Measurements from ENCODE around the gene SPATA3.

The SPATA3 gene

GRCh38 chr2:231038483-231039293 is 42.8 kb downstream of the SPATA3 start:
- Mint-ChIP-seq H3K27me3 (peaks cover 59% of the 10 kb centered on the region), H3K4me1 (peaks cover 23% of the 10 kb centered on the region), H3K36me3 (no peaks in the 10 kb centered on the region), H3K4me3 (peak overlapping the region; percentile 64), H3K27ac (no peak overlapping the region), H3K9me3 (no peaks in the 10 kb centered on the region)
- ATAC-seq: no peak

GRCh38 chr2:231039294-231039664 is 43.4 kb downstream of the SPATA3 start:
- Mint-ChIP-seq H3K36me3 (no peaks in the 10 kb centered on the region), H3K9me3 (no peaks in the 10 kb centered on the region), H3K4me1 (peaks cover 17% of the 10 kb centered on the region), H3K27me3 (peaks cover 59% of the 10 kb centered on the region), H3K4me3 (no peak overlapping the region), H3K27ac (no peak overlapping the region)
- no peak for ATAC-seq

- H3K4me3 Mint-ChIP-seq: no peak overlapping the region
- no peaks in the 10 kb centered on the region for H3K9me3 Mint-ChIP-seq
- no peaks in the 10 kb centered on the region for H3K36me3 Mint-ChIP-seq
- peaks cover 11% of the 10 kb centered on the region for H3K4me1 Mint-ChIP-seq
- H3K27me3 Mint-ChIP-seq: peaks cover 59% of the 10 kb centered on the region
- ATAC-seq: no peak
- H3K27ac Mint-ChIP-seq: no peak overlapping the region
These were observed 44.0 kb downstream of the SPATA3 start for GRCh38 chr2:231039821-231040364.

GRCh38 chr2:231041061-231041689 is 45.3 kb downstream of the SPATA3 start:
- H3K27ac Mint-ChIP-seq: no peak overlapping the region
- ATAC-seq: no peak

GRCh38 chr2:231043796-231044195 is 47.9 kb downstream of the SPATA3 start:
- H3K36me3 Mint-ChIP-seq: no peaks in the 10 kb centered on the region
- no peaks in the 10 kb centered on the region for H3K4me1 Mint-ChIP-seq
- ATAC-seq: no peak
- H3K9me3 Mint-ChIP-seq: no peaks in the 10 kb centered on the region
- H3K27me3 Mint-ChIP-seq: peaks cover 34% of the 10 kb centered on the region
- no peak overlapping the region for H3K27ac Mint-ChIP-seq
- no peak overlapping the region for H3K4me3 Mint-ChIP-seq

More at GRCh38 chr2:231041061-231041689, 45.3 kb downstream of the SPATA3 start:
- Mint-ChIP-seq H3K4me1 (peaks cover 8% of the 10 kb centered on the region), H3K9me3 (no peaks in the 10 kb centered on the region), H3K27me3 (peaks cover 54% of the 10 kb centered on the region), H3K36me3 (no peaks in the 10 kb centered on the region), H3K4me3 (no peak overlapping the region)

- ATAC-seq: no peak
- Mint-ChIP-seq H3K9me3 (no peaks in the 10 kb centered on the region), H3K4me1 (no peaks in the 10 kb centered on the region), H3K4me3 (no peak overlapping the region), H3K27me3 (peaks cover 4% of the 10 kb centered on the region), H3K36me3 (no peaks in the 10 kb centered on the region), H3K27ac (no peak overlapping the region)
These were observed 51.0 kb downstream of the SPATA3 start for GRCh38 chr2:231046916-231047273.

- no peak overlapping the region for H3K4me3 Mint-ChIP-seq
- H3K4me1 Mint-ChIP-seq: peaks cover 3% of the 10 kb centered on the region
- peaks cover 1% of the 10 kb centered on the region for H3K27me3 Mint-ChIP-seq
- ATAC-seq: no peak
- no peaks in the 10 kb centered on the region for H3K9me3 Mint-ChIP-seq
- H3K36me3 Mint-ChIP-seq: no peaks in the 10 kb centered on the region
- no peak overlapping the region for H3K27ac Mint-ChIP-seq
These were observed 51.5 kb downstream of the SPATA3 start for GRCh38 chr2:231047274-231047922.

GRCh38 chr2:231047923-231048915 is 52.3 kb downstream of the SPATA3 start:
- no peak for ATAC-seq
- Mint-ChIP-seq H3K4me1 (peaks cover 12% of the 10 kb centered on the region), H3K27me3 (peaks cover 10% of the 10 kb centered on the region), H3K36me3 (no peaks in the 10 kb centered on the region), H3K4me3 (no peak overlapping the region), H3K9me3 (no peaks in the 10 kb centered on the region), H3K27ac (no peak overlapping the region)

- Mint-ChIP-seq H3K4me1 (peaks cover 17% of the 10 kb centered on the region), H3K36me3 (no peaks in the 10 kb centered on the region), H3K27me3 (peaks cover 20% of the 10 kb centered on the region), H3K9me3 (no peaks in the 10 kb centered on the region), H3K4me3 (no peak overlapping the region), H3K27ac (no peak overlapping the region)
- ATAC-seq: no peak
These were observed 53.5 kb downstream of the SPATA3 start for GRCh38 chr2:231049286-231050017.

GRCh38 chr2:231050018-231050901 is 54.3 kb downstream of the SPATA3 start:
- Mint-ChIP-seq H3K4me1 (peaks cover 17% of the 10 kb centered on the region), H3K27ac (no peak overlapping the region), H3K9me3 (no peaks in the 10 kb centered on the region), H3K27me3 (peaks cover 20% of the 10 kb centered on the region), H3K36me3 (no peaks in the 10 kb centered on the region), H3K4me3 (no peak overlapping the region)
- no peak for ATAC-seq

GRCh38 chr2:231051116-231051515 is 55.2 kb downstream of the SPATA3 start:
- H3K27me3 Mint-ChIP-seq: peaks cover 20% of the 10 kb centered on the region
- no peaks in the 10 kb centered on the region for H3K36me3 Mint-ChIP-seq
- no peaks in the 10 kb centered on the region for H3K9me3 Mint-ChIP-seq
- no peak for ATAC-seq
- peaks cover 17% of the 10 kb centered on the region for H3K4me1 Mint-ChIP-seq
- H3K27ac Mint-ChIP-seq: no peak overlapping the region
- no peak overlapping the region for H3K4me3 Mint-ChIP-seq

- no peaks in the 10 kb centered on the region for H3K9me3 Mint-ChIP-seq
- peak overlapping the region; percentile 86 for H3K4me3 Mint-ChIP-seq
- H3K4me1 Mint-ChIP-seq: peaks cover 21% of the 10 kb centered on the region
- H3K27ac Mint-ChIP-seq: peak overlapping the region; percentile 42
- peak; percentile 86 for ATAC-seq
- no peaks in the 10 kb centered on the region for H3K36me3 Mint-ChIP-seq
- peaks cover 20% of the 10 kb centered on the region for H3K27me3 Mint-ChIP-seq
These were observed 56.9 kb downstream of the SPATA3 start for GRCh38 chr2:231052494-231053451.

All from stimulated activated memory B cell treated with anti-CD40 and anti-IgM and Interleukin-4, amounts not matched to agents 10 μg/mL and 1 μg/mL and 100 μg/mL, for 72 hours (primary cell).